H1 (cell line): ENCODE data around the gene QRICH2. TPM values are rescaled to one million over a fixed set of nuclear protein-coding genes. Genes with fewer than 3 reads are reported as not detected.
A peak's percentile ranks its signal among the peaks of the same experiment; 100 is the strongest.

ENCODE experiments used
- CTCF ChIA-PET: fragments of 300-600 bp; sonication (Branson Sonifier 250); formaldehyde crosslinking; loops from one replicate; lab custom pipeline; 2021; ENCODE audit not compliant: partially characterized antibody; lab: Charles Lee
- POLR2A ChIA-PET: fragments of 300-600 bp; sonication (Branson Sonifier 250); formaldehyde crosslinking; loops from one replicate; lab custom pipeline; 2021; ENCODE audit warnings: inconsistent platforms; ENCODE audit not compliant: partially characterized antibody; lab: Charles Lee
- DNase-seq, 2 experiments: peaks; one replicate each; pipeline versions ENCODE4 v3.0.0 to v3.0.0-alpha.2; 2010 to 2022; ENCODE audit warnings: low spot score in 2 of 2, low read depth in 1 of 2, mixed read lengths in 1 of 2
- FAIRE-seq: peaks from 2 replicates; lab custom pipeline; 2011; peaks lifted over from hg19 to GRCh38; lab: Jason Lieb, UNC
- H2AFZ ChIP-seq: 2 replicates; pipeline ENCODE4 v1.8.1; 2012; ENCODE audit warnings: low read length, inconsistent platforms
- H2AK5ac ChIP-seq: 2 replicates; pipeline ENCODE4 v1.6.1; 2013; ENCODE audit warnings: low read depth, low read length
- H2BK120ac ChIP-seq: replicated peaks from 2 replicates; pipeline ENCODE3; 2013; ENCODE audit warnings: low read depth, low read length, inconsistent platforms
- H2BK12ac ChIP-seq: 2 replicates; pipeline ENCODE4 v1.6.1; 2013; ENCODE audit warnings: low read depth, low read length
- H2BK15ac ChIP-seq: 2 replicates; pipeline ENCODE4 v1.6.1; 2013; ENCODE audit warnings: low read length
- H2BK20ac ChIP-seq: 2 replicates; pipeline ENCODE4 v1.6.1; 2013; ENCODE audit warnings: low read length
- H2BK5ac ChIP-seq: 2 replicates; pipeline ENCODE4 v1.6.1; 2013; ENCODE audit warnings: low read depth, low read length
- H3K14ac ChIP-seq: 2 replicates; pipeline ENCODE4 v1.6.1; 2013; ENCODE audit warnings: inconsistent platforms; ENCODE audit not compliant: insufficient read length
- H3K18ac ChIP-seq: 2 replicates; pipeline ENCODE4 v1.6.1; 2013; ENCODE audit warnings: low read length; ENCODE audit errors: extremely low read depth
- H3K23ac ChIP-seq: 2 replicates; pipeline ENCODE4 v1.6.1; 2013; ENCODE audit warnings: inconsistent platforms; ENCODE audit not compliant: insufficient read length
- H3K23me2 ChIP-seq: 2 replicates; pipeline ENCODE4 v1.6.1; 2013; ENCODE audit warnings: low read depth, low read length
- H3K27ac ChIP-seq: 2 replicates; pipeline ENCODE4 v1.6.1; 2011; ENCODE audit warnings: low read depth, low read length, inconsistent platforms
- H3K27me3 ChIP-seq, 4 experiments: replicated peaks in 1 of 4; 1 replicate in 1 of 4; 2 replicates in 3 of 4; pipeline versions ENCODE4 v1.6.1 to v1.8.1; 2011 to 2013; ENCODE audit warnings: low read length in 3 of 4, mild to moderate bottlenecking in 3 of 4, inconsistent platforms in 2 of 4, mixed read lengths in 2 of 4, moderate library complexity in 1 of 4; ENCODE audit not compliant: control insufficient read depth in 3 of 4, insufficient read depth in 3 of 4; ENCODE audit errors: extremely low read depth in 1 of 4
- H3K36me3 ChIP-seq, 4 experiments: 2 replicates each; pipeline versions ENCODE4 v1.6.1 to v1.8.1; 2011 to 2013; ENCODE audit warnings: mild to moderate bottlenecking in 4 of 4, low read length in 3 of 4, moderate library complexity in 2 of 4, control low read depth in 1 of 4, inconsistent platforms in 1 of 4; ENCODE audit not compliant: insufficient read depth in 4 of 4, control insufficient read depth in 2 of 4
- H3K4ac ChIP-seq: replicated peaks from 2 replicates; pipeline ENCODE3; 2013; ENCODE audit warnings: low read length, low read depth, mixed read lengths, inconsistent platforms; ENCODE audit not compliant: insufficient read length
- H3K4me1 ChIP-seq, 4 experiments: replicated peaks in 1 of 4; 1 replicate in 1 of 4; 2 replicates in 3 of 4; pipeline versions ENCODE4 v1.6.1 to v1.8.1; 2011 to 2013; ENCODE audit warnings: low read length in 3 of 4, inconsistent platforms in 2 of 4, mixed read lengths in 1 of 4; ENCODE audit not compliant: insufficient read depth in 4 of 4, control insufficient read depth in 3 of 4
- H3K4me2 ChIP-seq, 2 experiments: 2 replicates each; pipeline versions ENCODE4 v1.6.1 to v1.8.1; 2011 to 2013; ENCODE audit warnings: low read depth in 2 of 2, low read length in 2 of 2, control low read depth in 1 of 2, inconsistent platforms in 1 of 2, mild to moderate bottlenecking in 1 of 2; ENCODE audit not compliant: insufficient read depth in 1 of 2
- H3K4me3 ChIP-seq, 4 experiments: fragments of 200-600, 300-600 bp in 1 of 4; sonication (generic), shearing (Covaris generic), sonication (Bioruptor Twin) in 1 of 4; 2 replicates each; pipeline versions ENCODE4 v1.5.1 to v1.8.1; 2011 to 2016; ENCODE audit warnings: low read length in 4 of 4, low read depth in 3 of 4, control low read depth in 2 of 4, inconsistent platforms in 2 of 4, mild to moderate bottlenecking in 2 of 4, mixed read lengths in 1 of 4, moderate library complexity in 1 of 4; ENCODE audit not compliant: insufficient read depth in 2 of 4; ENCODE audit errors: extremely low read depth in 1 of 4
- H3K56ac ChIP-seq: replicated peaks from 2 replicates; pipeline ENCODE3; 2013; ENCODE audit warnings: low read depth, mild to moderate bottlenecking, mixed read lengths, low read length, inconsistent platforms; ENCODE audit not compliant: insufficient read length
- H3K79me1 ChIP-seq: 2 replicates; pipeline ENCODE4 v1.6.1; 2013; ENCODE audit warnings: low read depth, low read length, control low read depth
- H3K79me2 ChIP-seq, 2 experiments: 2 replicates each; pipeline versions ENCODE4 v1.6.1 to v1.8.1; 2012 to 2013; ENCODE audit warnings: low read length in 2 of 2, mild to moderate bottlenecking in 2 of 2, inconsistent platforms in 1 of 2; ENCODE audit not compliant: insufficient read depth in 2 of 2, control insufficient read depth in 1 of 2
- H3K9ac ChIP-seq, 4 experiments: replicated peaks in 1 of 4; 1 replicate in 1 of 4; 2 replicates in 3 of 4; pipeline versions ENCODE4 v1.6.1 to v1.8.1; 2011 to 2013; ENCODE audit warnings: low read depth in 3 of 4, low read length in 3 of 4, control low read depth in 2 of 4, mild to moderate bottlenecking in 2 of 4, moderate library complexity in 2 of 4, inconsistent platforms in 1 of 4; ENCODE audit errors: extremely low read depth in 1 of 4
- H3K9me3 ChIP-seq, 2 experiments: 2 replicates each; pipeline versions ENCODE4 v1.6.1 to v1.8.1; 2012 to 2013; ENCODE audit warnings: mild to moderate bottlenecking in 2 of 2, moderate library complexity in 2 of 2, control low read depth in 1 of 2, inconsistent platforms in 1 of 2, low read depth in 1 of 2, low read length in 1 of 2, mixed read lengths in 1 of 2; ENCODE audit not compliant: insufficient read depth in 2 of 2
- H4K20me1 ChIP-seq, 2 experiments: replicated peaks in 1 of 2; 2 replicates each; pipeline versions ENCODE3 to v1.8.1; 2011 to 2013; ENCODE audit warnings: inconsistent platforms in 2 of 2, low read length in 2 of 2, mild to moderate bottlenecking in 1 of 2; ENCODE audit not compliant: insufficient read depth in 2 of 2, control insufficient read depth in 1 of 2
- H4K5ac ChIP-seq: 2 replicates; pipeline ENCODE4 v1.6.1; 2013; ENCODE audit warnings: low read length, low read depth, mixed read lengths, inconsistent platforms; ENCODE audit not compliant: insufficient read length
- H4K8ac ChIP-seq: 2 replicates; pipeline ENCODE4 v1.8.0; 2013; ENCODE audit warnings: mild to moderate bottlenecking, moderate library complexity, low read length, inconsistent platforms; ENCODE audit not compliant: insufficient read depth; ENCODE audit errors: extremely low read depth
- H4K91ac ChIP-seq: replicated peaks from 2 replicates; pipeline ENCODE3; 2013; ENCODE audit warnings: low read length, mixed read lengths, inconsistent platforms; ENCODE audit not compliant: insufficient read length
- ASH2L ChIP-seq: fragments of 200-600, 300-600 bp; sonication (generic); IDR thresholded peaks from one replicate; pipeline ENCODE4 v1.7.1; 2017; ENCODE audit warnings: low read length
- FOSL1 ChIP-seq: IDR thresholded peaks from 2 replicates; pipeline ENCODE4 v1.6.1; 2011; ENCODE audit warnings: mild to moderate bottlenecking, low read depth, low read length, moderate library complexity; ENCODE audit not compliant: insufficient read depth
- MAFK ChIP-seq: IDR thresholded peaks from 2 replicates; pipeline ENCODE4 v1.6.1; 2012; ENCODE audit warnings: low read depth, mild to moderate bottlenecking, improper control_type of control experiment, low read length
- NANOG ChIP-seq: IDR thresholded peaks from 2 replicates; pipeline ENCODE4 v1.6.1; 2011; ENCODE audit warnings: low read length, low read depth, mild to moderate bottlenecking, inconsistent platforms; ENCODE audit not compliant: insufficient read depth, poor library complexity, severe bottlenecking
- NRF1 ChIP-seq: IDR thresholded peaks from 2 replicates; pipeline ENCODE4 v1.6.1; 2011; ENCODE audit warnings: mild to moderate bottlenecking, low read depth, low read length, improper control_type of control experiment
- POU5F1 ChIP-seq: IDR thresholded peaks from 2 replicates; pipeline ENCODE4 v1.6.1; 2011; ENCODE audit warnings: low read depth, mild to moderate bottlenecking, low read length, moderate library complexity
- RFX5 ChIP-seq: IDR thresholded peaks from 2 replicates; pipeline ENCODE4 v1.6.1; 2011; ENCODE audit warnings: low read depth, low read length, improper control_type of control experiment, borderline replicate concordance
- SAP30 ChIP-seq: fragments of 300-600 bp; sonication (generic); IDR thresholded peaks from 2 replicates; pipeline ENCODE4 v1.7.1; 2012; ENCODE audit warnings: low read length, moderate library complexity, mild to moderate bottlenecking, inconsistent platforms; ENCODE audit not compliant: insufficient read depth, insufficient replicate concordance
- SP2 ChIP-seq: IDR thresholded peaks from 2 replicates; pipeline ENCODE4 v1.6.1; 2012; ENCODE audit warnings: mild to moderate bottlenecking, low read length, inconsistent platforms
- WGBS, 2 experiments: shearing (Covaris generic) in 1 of 2; methylation state at CpG; one replicate each; pipeline versions ENCODE4 v1.1.6 to v1.1.7; 2013 to 2015; ENCODE audit warnings: low lambda C conversion rate in 2 of 2, mixed read lengths in 2 of 2, inconsistent platforms in 1 of 2, low coverage in 1 of 2, missing lambda C conversion rate in 1 of 2; ENCODE audit not compliant: insufficient replicate concordance in 2 of 2, insufficient coverage in 1 of 2, insufficient read length in 1 of 2; ENCODE audit errors: extremely low coverage in 1 of 2, missing lambda C conversion rate in 1 of 2; 5-methylcytosine and 5-hydroxymethylcytosine counted together
- polyA plus RNA-seq, 7 experiments: library from polyadenylated mRNA; depleted of rRNA in 3 of 7; stranded (reverse) in 5 of 7; unstranded in 2 of 7; fragments of >200 nt in 5 of 7; fragments of 200-250 nt in 2 of 7; gene quantifications; 1 replicate in 5 of 7; 2 replicates in 1 of 7; 4 replicates in 1 of 7; pipeline versions ENCODE4 v1.2.1 to v1.2.3, GENCODE V29; 2011 to 2013; ENCODE audit warnings: missing spikeins in 2 of 7, mixed read lengths in 2 of 7
- total RNA-seq: library from RNA; stranded (reverse); fragmentation: NEBNext Ultra II Directional; extraction: Animal tissue kit (Norgen Biotek cat#: 25700); gene quantifications from 2 replicates; pipeline ENCODE4 v1.2.1, GENCODE V29; 2021
- TF ChIP-seq, protein P1 (sequence below): IDR thresholded peaks from 2 replicates; pipeline ENCODE4 v1.6.1; 2011; ENCODE audit warnings: low read depth, mild to moderate bottlenecking, low read length; ENCODE audit not compliant: insufficient read depth

QRICH2 gene
- total and polyA plus RNA-seq, 2 of the 8 experiments (the other 6 are each of a cell fraction or from before 2014, with no cell fraction given), result 2.8 to 3.8 TPM

DNA sequence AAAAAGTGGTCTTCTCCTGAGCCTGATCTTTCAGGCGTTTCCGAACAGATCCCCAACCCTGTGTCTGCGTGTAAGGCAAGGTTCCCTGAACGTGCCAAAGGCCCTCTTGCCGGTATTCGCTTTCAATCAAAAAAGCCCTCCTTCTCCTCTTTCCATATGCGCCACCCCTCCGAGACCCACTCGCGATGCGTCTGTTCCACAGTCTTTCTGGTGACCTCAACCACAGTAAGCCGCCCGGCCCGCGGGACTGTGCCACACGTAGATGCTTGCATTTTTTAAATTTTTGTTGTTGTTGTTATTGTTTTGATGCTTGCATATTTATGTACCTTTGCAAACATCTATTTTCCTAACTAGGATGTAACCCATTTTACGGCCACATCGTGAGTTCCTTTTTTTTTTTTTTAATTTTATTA is 46.2 kb upstream of the QRICH2 start:
- Histone ChIP-seq H3K14ac (peak overlapping the region; percentile 67), H3K27me3 (no peaks in the 10 kb centered on the region), H2AK5ac (0 out of 2 replicates have a peak overlapping the region, but pooled peaks have one; percentile 68), H3K18ac (peak overlapping the region; percentile 89), H4K91ac (no peak overlapping the region), H4K8ac (peak overlapping the region; percentile 54; the same call in 1 of the 2 replicates), H3K23ac (no peak overlapping the region), H2BK5ac (peak overlapping the region; percentile 100), H2BK20ac (no peak overlapping the region), H3K79me2 (peaks cover 0 to 10% of the 10 kb centered on the region in 2 experiments; a peak in 1 of 4 replicates), H4K5ac (peak overlapping the region; percentile 67), H3K4me3 (peak overlapping the region; percentile 67 to 87 (median 72); a peak in 7 of 8 replicates), H3K27ac (peak overlapping the region; percentile 100), H3K4me2 (peak overlapping the region; percentile 94 to 100), H2BK12ac (peak overlapping the region; percentile 60; the same call in 1 of the 2 replicates), H4K20me1 (peaks cover 0 to 4% of the 10 kb centered on the region in 2 experiments), H2BK15ac (no peak overlapping the region), H3K9ac (peak overlapping the region in 3 of 4 experiments; percentile 69 to 97 (median 96); a peak in 4 of 7 replicates), H3K79me1 (peaks cover 4% of the 10 kb centered on the region; the same call in 1 of the 2 replicates), H3K23me2 (peaks cover 9% of the 10 kb centered on the region; the same call in 1 of the 2 replicates), H2AFZ (peak overlapping the region; percentile 100), H3K4me1 (peaks cover 0 to 6% (median 0%) of the 10 kb centered on the region in 4 experiments; a peak in 3 of 7 replicates), H3K4ac (peak overlapping the region; percentile 32), H2BK120ac (no peak overlapping the region), H3K9me3 (no peaks in the 10 kb centered on the region), H3K56ac (peak overlapping the region; percentile 42), H3K36me3 (no peaks in the 10 kb centered on the region)
- WGBS, 2 experiments, result 14% methylated on average over 18 of the region's 18 CpGs; no CpG with 5 or more reads in 1 of the 2 experiments
- CTCF ChIA-PET, result interaction anchor here (0.5 to 29.3 kb wide), 10 partner anchors 8 to 327 kb away, joined by 3 to 635 read pairs (median 5); partner anchors contain the start of gene SPHK1
- DNase-seq (no peak), FAIRE-seq (no peak)
- POLR2A ChIA-PET, result interaction anchor here (1.0 to 2.3 kb wide), 6 partner anchors 8 to 31 kb away, joined by 3 to 15 read pairs (median 8); partner anchors contain the start of gene SPHK1
- TF ChIP-seq ASH2L, result no peak
- no peak for TF ChIP-seq NANOG
- TF ChIP-seq RFX5, result no peak
- no peak for TF ChIP-seq SP2
- no peak for TF ChIP-seq FOSL1
- no peak for TF ChIP-seq NRF1
- TF ChIP-seq, protein P1, sequence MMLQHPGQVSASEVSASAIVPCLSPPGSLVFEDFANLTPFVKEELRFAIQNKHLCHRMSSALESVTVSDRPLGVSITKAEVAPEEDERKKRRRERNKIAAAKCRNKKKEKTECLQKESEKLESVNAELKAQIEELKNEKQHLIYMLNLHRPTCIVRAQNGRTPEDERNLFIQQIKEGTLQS, result no peak
- no peak for TF ChIP-seq POU5F1
- TF ChIP-seq SAP30, result no peak
- TF ChIP-seq MAFK, result no peak
